ENCODE measurements around the gene RP2.

DNA sequence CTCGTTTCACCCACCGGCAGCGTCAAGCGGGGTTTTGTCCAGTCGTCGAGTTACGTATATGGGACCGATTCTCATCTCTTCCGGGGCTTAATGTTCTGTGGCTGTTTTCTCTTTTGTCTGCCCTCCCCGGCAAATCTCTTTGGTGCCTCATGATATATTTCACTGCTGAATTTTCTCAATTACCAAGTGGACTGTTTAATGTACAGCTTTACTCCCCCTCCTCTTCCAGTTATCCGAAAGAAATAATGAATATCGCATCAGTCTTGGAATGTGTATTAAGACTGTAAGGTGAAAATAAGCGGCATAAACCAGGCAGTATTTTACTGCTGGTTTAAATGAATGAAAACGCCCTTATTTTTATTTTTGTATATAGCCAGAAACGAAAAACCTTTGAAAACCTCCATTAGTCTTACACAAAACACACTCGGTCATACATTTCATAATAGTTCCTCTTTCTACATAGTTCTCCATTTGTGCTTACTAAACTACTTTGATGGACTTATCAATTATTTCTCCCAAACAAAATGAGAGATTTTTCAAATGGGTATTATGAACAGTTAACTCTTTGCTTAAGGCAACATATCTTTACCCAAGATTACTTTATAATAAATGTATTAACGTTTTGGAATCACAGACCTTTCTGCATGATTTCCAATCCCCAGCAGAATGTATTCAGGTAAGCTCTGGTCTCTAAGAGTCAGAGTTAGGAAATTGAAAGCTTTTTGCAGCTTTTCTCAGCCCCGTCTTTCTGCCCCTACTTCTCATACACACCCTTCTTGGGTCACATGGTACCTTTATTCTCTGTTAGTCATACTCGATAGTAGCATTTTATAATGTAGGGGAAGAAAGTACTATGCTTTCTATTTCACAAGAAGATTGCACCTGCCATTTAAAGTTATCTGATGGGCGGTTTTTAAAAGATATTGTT lies 979 bp downstream of the RP2 start:
- TF ChIP-seq, protein P1, sequence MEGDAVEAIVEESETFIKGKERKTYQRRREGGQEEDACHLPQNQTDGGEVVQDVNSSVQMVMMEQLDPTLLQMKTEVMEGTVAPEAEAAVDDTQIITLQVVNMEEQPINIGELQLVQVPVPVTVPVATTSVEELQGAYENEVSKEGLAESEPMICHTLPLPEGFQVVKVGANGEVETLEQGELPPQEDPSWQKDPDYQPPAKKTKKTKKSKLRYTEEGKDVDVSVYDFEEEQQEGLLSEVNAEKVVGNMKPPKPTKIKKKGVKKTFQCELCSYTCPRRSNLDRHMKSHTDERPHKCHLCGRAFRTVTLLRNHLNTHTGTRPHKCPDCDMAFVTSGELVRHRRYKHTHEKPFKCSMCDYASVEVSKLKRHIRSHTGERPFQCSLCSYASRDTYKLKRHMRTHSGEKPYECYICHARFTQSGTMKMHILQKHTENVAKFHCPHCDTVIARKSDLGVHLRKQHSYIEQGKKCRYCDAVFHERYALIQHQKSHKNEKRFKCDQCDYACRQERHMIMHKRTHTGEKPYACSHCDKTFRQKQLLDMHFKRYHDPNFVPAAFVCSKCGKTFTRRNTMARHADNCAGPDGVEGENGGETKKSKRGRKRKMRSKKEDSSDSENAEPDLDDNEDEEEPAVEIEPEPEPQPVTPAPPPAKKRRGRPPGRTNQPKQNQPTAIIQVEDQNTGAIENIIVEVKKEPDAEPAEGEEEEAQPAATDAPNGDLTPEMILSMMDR (IDR thresholded peaks at IDR 0.05; ENCODE audit: low read depth, low read length, missing input control) = no peak
- TF ChIP-seq, protein P2, sequence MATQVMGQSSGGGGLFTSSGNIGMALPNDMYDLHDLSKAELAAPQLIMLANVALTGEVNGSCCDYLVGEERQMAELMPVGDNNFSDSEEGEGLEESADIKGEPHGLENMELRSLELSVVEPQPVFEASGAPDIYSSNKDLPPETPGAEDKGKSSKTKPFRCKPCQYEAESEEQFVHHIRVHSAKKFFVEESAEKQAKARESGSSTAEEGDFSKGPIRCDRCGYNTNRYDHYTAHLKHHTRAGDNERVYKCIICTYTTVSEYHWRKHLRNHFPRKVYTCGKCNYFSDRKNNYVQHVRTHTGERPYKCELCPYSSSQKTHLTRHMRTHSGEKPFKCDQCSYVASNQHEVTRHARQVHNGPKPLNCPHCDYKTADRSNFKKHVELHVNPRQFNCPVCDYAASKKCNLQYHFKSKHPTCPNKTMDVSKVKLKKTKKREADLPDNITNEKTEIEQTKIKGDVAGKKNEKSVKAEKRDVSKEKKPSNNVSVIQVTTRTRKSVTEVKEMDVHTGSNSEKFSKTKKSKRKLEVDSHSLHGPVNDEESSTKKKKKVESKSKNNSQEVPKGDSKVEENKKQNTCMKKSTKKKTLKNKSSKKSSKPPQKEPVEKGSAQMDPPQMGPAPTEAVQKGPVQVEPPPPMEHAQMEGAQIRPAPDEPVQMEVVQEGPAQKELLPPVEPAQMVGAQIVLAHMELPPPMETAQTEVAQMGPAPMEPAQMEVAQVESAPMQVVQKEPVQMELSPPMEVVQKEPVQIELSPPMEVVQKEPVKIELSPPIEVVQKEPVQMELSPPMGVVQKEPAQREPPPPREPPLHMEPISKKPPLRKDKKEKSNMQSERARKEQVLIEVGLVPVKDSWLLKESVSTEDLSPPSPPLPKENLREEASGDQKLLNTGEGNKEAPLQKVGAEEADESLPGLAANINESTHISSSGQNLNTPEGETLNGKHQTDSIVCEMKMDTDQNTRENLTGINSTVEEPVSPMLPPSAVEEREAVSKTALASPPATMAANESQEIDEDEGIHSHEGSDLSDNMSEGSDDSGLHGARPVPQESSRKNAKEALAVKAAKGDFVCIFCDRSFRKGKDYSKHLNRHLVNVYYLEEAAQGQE (IDR thresholded peaks at IDR 0.05) = no peak
- TF ChIP-seq, protein P3, sequence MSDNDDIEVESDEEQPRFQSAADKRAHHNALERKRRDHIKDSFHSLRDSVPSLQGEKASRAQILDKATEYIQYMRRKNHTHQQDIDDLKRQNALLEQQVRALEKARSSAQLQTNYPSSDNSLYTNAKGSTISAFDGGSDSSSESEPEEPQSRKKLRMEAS (IDR thresholded peaks at IDR 0.05) = no peak
- no peak for TF ChIP-seq RAD21 (IDR thresholded peaks at IDR 0.05)
